Dedifferentiated amniotic fluid mesenchymal stem cell (primary cell): Measurements from ENCODE around the gene BCS1L.

Experiments
- DNase-seq: peaks from one replicate; pipeline ENCODE4 v3.0.0-alpha.2; 2016; ENCODE audit errors: extremely low spot score

The BCS1L gene

GRCh38 chr2:218662377-218662776 is 2.9 kb downstream of the BCS1L start:
- no peak for DNase-seq

- no peak for DNase-seq
These were observed 3.3 kb downstream of the BCS1L start for GRCh38 chr2:218662827-218663226.

- DNase-seq, result no peak
These were observed 4.4 kb downstream of the BCS1L start for GRCh38 chr2:218663901-218664300.

- no peak for DNase-seq
These were observed 5.2 kb downstream of the BCS1L start for GRCh38 chr2:218664653-218665052.

GRCh38 chr2:218671097-218671653 is 11.7 kb downstream of the BCS1L start:
- DNase-seq, result no peak

GRCh38 chr2:218671654-218672566 is 12.4 kb downstream of the BCS1L start, which contains the start of the genes RNF25 and STK36:
Gene RNF25, minus strand, starts transcription at chr2:218672002. Its CDS starts 32 bp downstream, at chr2:218671970.
Gene STK36, plus strand, starts transcription at chr2:218672086. Its CDS starts 744 bp downstream, at chr2:218672830.
- peak; percentile 86 for DNase-seq

GRCh38 chr2:218679119-218679518 is 19.6 kb downstream of the BCS1L start:
- DNase-seq, result no peak

- no peak for DNase-seq
These were observed 20.6 kb downstream of the BCS1L start for GRCh38 chr2:218680061-218680460.

GRCh38 chr2:218687400-218688060 is 28.0 kb downstream of the BCS1L start:
- peak; percentile 82 for DNase-seq

GRCh38 chr2:218691234-218691633 is 31.8 kb downstream of the BCS1L start:
- peak; percentile 46 for DNase-seq

GRCh38 chr2:218694405-218695145 is 35.1 kb downstream of the BCS1L start:
- no peak for DNase-seq

- DNase-seq, result no peak
These were observed 39.4 kb downstream of the BCS1L start for GRCh38 chr2:218698885-218699284.

- no peak for DNase-seq
These were observed 42.3 kb downstream of the BCS1L start for GRCh38 chr2:218701806-218702205.

GRCh38 chr2:218703341-218703740 is 43.9 kb downstream of the BCS1L start:
- DNase-seq, result no peak

GRCh38 chr2:218708086-218708485 is 48.6 kb downstream of the BCS1L start:
- DNase-seq, result no peak

GRCh38 chr2:218709908-218710307 is 50.4 kb downstream of the BCS1L start:
- DNase-seq, result no peak

- no peak for DNase-seq
These were observed 50.8 kb downstream of the BCS1L start for GRCh38 chr2:218710334-218710686.

- DNase-seq, result peak; percentile 98
These were observed 51.4 kb downstream of the BCS1L start, which contains the start of gene TTLL4 for GRCh38 chr2:218710687-218711549. Gene TTLL4, plus strand, starts transcription at chr2:218710835. Its CDS starts 26,842 bp downstream, at chr2:218737677.

GRCh38 chr2:218711550-218711929 is 52.1 kb downstream of the BCS1L start:
- no peak for DNase-seq
